HepG2 (cell line): ENCODE measurements around the gene ALDH16A1. TPM values are rescaled to one million over a fixed set of nuclear protein-coding genes. Genes with fewer than 3 reads are reported as not detected.

Experiments used
- ARNTL ChIP-seq: sonication (generic); formaldehyde crosslinking; IDR thresholded peaks from 2 replicates; pipeline ENCODE4 v1.4.0; 2020; ENCODE audit warnings: mild to moderate bottlenecking, missing genetic modification reagents
- FOSL2 ChIP-seq: sonication (generic); formaldehyde crosslinking; IDR thresholded peaks from 2 replicates; pipeline ENCODE4 v1.4.0; 2020; ENCODE audit warnings: missing genetic modification reagents
- HOXD1 ChIP-seq: sonication (generic); formaldehyde crosslinking; IDR thresholded peaks from 2 replicates; pipeline ENCODE4 v1.5.0; 2020; ENCODE audit warnings: missing genetic modification reagents
- KMT2B ChIP-seq: IDR thresholded peaks from 2 replicates; pipeline ENCODE4 v1.6.1; 2016; ENCODE audit warnings: missing genetic modification reagents, missing compliant biosample characterization
- PITX1 ChIP-seq: sonication (generic); formaldehyde crosslinking; IDR thresholded peaks from 2 replicates; pipeline ENCODE4 v1.5.1; 2020; ENCODE audit warnings: mild to moderate bottlenecking, missing genetic modification reagents
- POGZ ChIP-seq: sonication (generic); formaldehyde crosslinking; IDR thresholded peaks from 2 replicates; pipeline ENCODE4 v1.4.0; 2020; ENCODE audit warnings: mild to moderate bottlenecking, missing genetic modification reagents
- POLR2G ChIP-seq: fragments of 200-400 bp; formaldehyde crosslinking; IDR thresholded peaks from 2 replicates; pipeline ENCODE4 v1.6.1; 2018; ENCODE audit warnings: mild to moderate bottlenecking, low read depth, low read length, moderate library complexity
- SNAI1 ChIP-seq: sonication (generic); formaldehyde crosslinking; IDR thresholded peaks from 2 replicates; pipeline ENCODE4 v1.5.0; 2020; ENCODE audit warnings: mild to moderate bottlenecking, missing genetic modification reagents, borderline replicate concordance
- TMF1 ChIP-seq: sonication (generic); formaldehyde crosslinking; IDR thresholded peaks from 2 replicates; pipeline ENCODE4 v1.8.1; 2022; ENCODE audit warnings: low read depth, missing genetic modification reagents
- TP53 ChIP-seq: sonication (generic); formaldehyde crosslinking; conservative IDR thresholded peaks from 2 replicates; pipeline ENCODE4 v1.4.0; 2020; ENCODE audit warnings: missing genetic modification reagents
- ZBTB21 ChIP-seq: sonication (generic); formaldehyde crosslinking; IDR thresholded peaks from 2 replicates; pipeline ENCODE4 v1.4.0; 2020; ENCODE audit warnings: missing genetic modification reagents
- ZFX ChIP-seq: sonication (generic); formaldehyde crosslinking; IDR thresholded peaks from 2 replicates; pipeline ENCODE4 v1.4.0; 2020; ENCODE audit warnings: mild to moderate bottlenecking, low read depth, missing genetic modification reagents, moderate library complexity
- ZFYVE20 ChIP-seq: sonication (generic); formaldehyde crosslinking; IDR thresholded peaks from 2 replicates; pipeline ENCODE4 v1.8.0; 2023; ENCODE audit warnings: low read depth, mild to moderate bottlenecking, moderate library complexity, missing genetic modification reagents, borderline replicate concordance
- ZNF230 ChIP-seq: sonication (generic); formaldehyde crosslinking; IDR thresholded peaks from 2 replicates; pipeline ENCODE4 v1.4.0; 2020; ENCODE audit warnings: mild to moderate bottlenecking, missing genetic modification reagents
- ZNF276 ChIP-seq: sonication (generic); formaldehyde crosslinking; IDR thresholded peaks from 2 replicates; pipeline ENCODE4 v1.4.0; 2020; ENCODE audit warnings: mild to moderate bottlenecking, low read depth, missing genetic modification reagents
- ZNF546 ChIP-seq: sonication (generic); formaldehyde crosslinking; conservative IDR thresholded peaks from 2 replicates; pipeline ENCODE4 v1.8.1; 2023; ENCODE audit warnings: mild to moderate bottlenecking, missing genetic modification reagents
- polyA plus RNA-seq, 8 experiments: library from polyadenylated mRNA; depleted of rRNA in 3 of 8; stranded (reverse) in 7 of 8; unstranded in 1 of 8; fragments of >200 nt; fragmentation: Illumina TruSeq in 4 of 8; extraction: Trizol in 4 of 8; gene quantifications; 2 replicates each; pipeline versions ENCODE4 v1.2.1 to v1.2.3, GENCODE V29; 2011 to 2016; ENCODE audit warnings: low read depth in 4 of 8, missing spikeins in 1 of 8, mixed read lengths in 1 of 8; ENCODE audit not compliant: insufficient read depth in 1 of 8
- total RNA-seq, 5 experiments: library from RNA; depleted of rRNA; stranded (reverse); fragments of >200 nt; fragmentation: Illumina TruSeq; extraction: Trizol; gene quantifications; 2 replicates each; pipeline ENCODE4 v1.2.3, GENCODE V29; 2016; ENCODE audit warnings: low read depth in 1 of 5
- TF ChIP-seq, protein P1 (sequence below): sonication (generic); formaldehyde crosslinking; IDR thresholded peaks from 2 replicates; pipeline ENCODE4 v1.9.0; 2022; ENCODE audit warnings: low read depth, missing genetic modification reagents
- TF ChIP-seq, protein P2 (sequence below): sonication (generic); formaldehyde crosslinking; IDR thresholded peaks from 2 replicates; pipeline ENCODE4 v1.4.0; 2020; ENCODE audit warnings: missing genetic modification reagents
- TF ChIP-seq, protein P3 (sequence below): sonication (generic); formaldehyde crosslinking; IDR thresholded peaks from 2 replicates; pipeline ENCODE4 v1.5.0; 2020; ENCODE audit warnings: missing genetic modification reagents, mild to moderate bottlenecking, borderline replicate concordance
- TF ChIP-seq, protein P4 (sequence below): sonication (generic); formaldehyde crosslinking; IDR thresholded peaks from 2 replicates; pipeline ENCODE4 v1.8.0; 2022; ENCODE audit warnings: low read depth, missing genetic modification reagents

Gene ALDH16A1
- total and polyA plus RNA-seq, 2 of the 13 experiments (the other 11 are each of a cell fraction or from before 2014, with no cell fraction given) = 8.4 to 34.9 TPM

DNA sequence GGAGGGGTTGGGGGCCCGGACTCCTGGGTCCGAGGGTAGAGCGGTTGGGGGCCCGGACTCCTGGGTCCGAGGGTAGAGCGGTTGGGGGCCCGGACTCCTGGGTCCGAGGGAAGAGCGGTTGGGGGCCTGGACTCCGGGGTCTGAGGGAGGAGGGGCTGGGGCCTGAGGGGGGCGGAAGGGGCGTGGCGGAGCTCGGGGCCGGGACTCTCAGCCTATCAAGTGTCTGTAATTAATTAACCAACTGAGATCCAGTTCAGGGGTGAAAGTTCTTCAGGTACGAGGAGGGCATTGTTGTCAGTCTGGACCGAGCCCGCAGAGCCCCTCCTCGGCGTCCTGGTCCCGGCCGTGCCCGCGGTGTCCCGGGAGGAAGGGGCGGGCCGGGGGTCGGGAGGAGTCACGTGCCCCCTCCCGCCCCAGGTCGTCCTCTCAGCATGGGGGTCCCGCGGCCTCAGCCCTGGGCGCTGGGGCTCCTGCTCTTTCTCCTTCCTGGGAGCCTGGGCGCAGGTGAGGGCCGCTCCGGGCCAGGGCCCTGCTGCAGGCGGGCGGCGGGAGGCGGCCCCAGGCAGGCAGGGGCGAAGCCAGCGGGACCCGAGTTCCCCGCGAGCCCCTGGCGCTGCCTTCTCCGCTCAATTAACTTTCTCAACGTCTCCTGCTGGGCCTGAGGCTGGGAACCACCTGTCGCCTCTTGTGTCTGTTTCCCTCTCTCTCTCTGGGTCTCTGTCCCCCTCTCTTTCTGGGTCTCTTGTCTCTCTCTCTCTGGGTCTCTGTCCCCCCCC, 60.1 kb downstream of the ALDH16A1 start (continued):
- TF ChIP-seq, protein P1, sequence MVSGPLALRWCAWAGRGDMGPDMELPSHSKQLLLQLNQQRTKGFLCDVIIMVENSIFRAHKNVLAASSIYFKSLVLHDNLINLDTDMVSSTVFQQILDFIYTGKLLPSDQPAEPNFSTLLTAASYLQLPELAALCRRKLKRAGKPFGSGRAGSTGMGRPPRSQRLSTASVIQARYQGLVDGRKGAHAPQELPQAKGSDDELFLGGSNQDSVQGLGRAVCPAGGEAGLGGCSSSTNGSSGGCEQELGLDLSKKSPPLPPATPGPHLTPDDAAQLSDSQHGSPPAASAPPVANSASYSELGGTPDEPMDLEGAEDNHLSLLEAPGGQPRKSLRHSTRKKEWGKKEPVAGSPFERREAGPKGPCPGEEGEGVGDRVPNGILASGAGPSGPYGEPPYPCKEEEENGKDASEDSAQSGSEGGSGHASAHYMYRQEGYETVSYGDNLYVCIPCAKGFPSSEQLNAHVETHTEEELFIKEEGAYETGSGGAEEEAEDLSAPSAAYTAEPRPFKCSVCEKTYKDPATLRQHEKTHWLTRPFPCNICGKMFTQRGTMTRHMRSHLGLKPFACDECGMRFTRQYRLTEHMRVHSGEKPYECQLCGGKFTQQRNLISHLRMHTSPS (CRISPR knock-in tag) = no peak
- TF ChIP-seq ZNF230 (CRISPR knock-in tag) (0 out of 2 replicates have a peak, but pooled peaks have one; percentile 28), KMT2B (0 out of 2 replicates have a peak, but pooled peaks have one; percentile 31), FOSL2 (CRISPR knock-in tag) (no peak), TP53 (CRISPR knock-in tag) (no peak), HOXD1 (no peak), ZFX (peak; percentile 82), POGZ (CRISPR knock-in tag) (no peak), ZBTB21 (CRISPR knock-in tag) (no peak), ZNF546 (CRISPR knock-in tag) (no peak; the same call in 1 of the 2 replicates), POLR2G (peak; percentile 86), ZNF276 (no peak), ZFYVE20 (CRISPR knock-in tag) (no peak), SNAI1 (peak; percentile 53; the same call in 1 of the 2 replicates), TMF1 (CRISPR knock-in tag) (peak; percentile 28; the same call in 1 of the 2 replicates), ARNTL (CRISPR knock-in tag) (peak; percentile 16; the same call in 1 of the 2 replicates), PITX1 (CRISPR knock-in tag) (peak; percentile 68; the same call in 1 of the 2 replicates)
- TF ChIP-seq, protein P2, sequence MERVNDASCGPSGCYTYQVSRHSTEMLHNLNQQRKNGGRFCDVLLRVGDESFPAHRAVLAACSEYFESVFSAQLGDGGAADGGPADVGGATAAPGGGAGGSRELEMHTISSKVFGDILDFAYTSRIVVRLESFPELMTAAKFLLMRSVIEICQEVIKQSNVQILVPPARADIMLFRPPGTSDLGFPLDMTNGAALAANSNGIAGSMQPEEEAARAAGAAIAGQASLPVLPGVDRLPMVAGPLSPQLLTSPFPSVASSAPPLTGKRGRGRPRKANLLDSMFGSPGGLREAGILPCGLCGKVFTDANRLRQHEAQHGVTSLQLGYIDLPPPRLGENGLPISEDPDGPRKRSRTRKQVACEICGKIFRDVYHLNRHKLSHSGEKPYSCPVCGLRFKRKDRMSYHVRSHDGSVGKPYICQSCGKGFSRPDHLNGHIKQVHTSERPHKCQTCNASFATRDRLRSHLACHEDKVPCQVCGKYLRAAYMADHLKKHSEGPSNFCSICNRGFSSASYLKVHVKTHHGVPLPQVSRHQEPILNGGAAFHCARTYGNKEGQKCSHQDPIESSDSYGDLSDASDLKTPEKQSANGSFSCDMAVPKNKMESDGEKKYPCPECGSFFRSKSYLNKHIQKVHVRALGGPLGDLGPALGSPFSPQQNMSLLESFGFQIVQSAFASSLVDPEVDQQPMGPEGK (CRISPR knock-in tag) = peak; percentile 96
- TF ChIP-seq, protein P3, sequence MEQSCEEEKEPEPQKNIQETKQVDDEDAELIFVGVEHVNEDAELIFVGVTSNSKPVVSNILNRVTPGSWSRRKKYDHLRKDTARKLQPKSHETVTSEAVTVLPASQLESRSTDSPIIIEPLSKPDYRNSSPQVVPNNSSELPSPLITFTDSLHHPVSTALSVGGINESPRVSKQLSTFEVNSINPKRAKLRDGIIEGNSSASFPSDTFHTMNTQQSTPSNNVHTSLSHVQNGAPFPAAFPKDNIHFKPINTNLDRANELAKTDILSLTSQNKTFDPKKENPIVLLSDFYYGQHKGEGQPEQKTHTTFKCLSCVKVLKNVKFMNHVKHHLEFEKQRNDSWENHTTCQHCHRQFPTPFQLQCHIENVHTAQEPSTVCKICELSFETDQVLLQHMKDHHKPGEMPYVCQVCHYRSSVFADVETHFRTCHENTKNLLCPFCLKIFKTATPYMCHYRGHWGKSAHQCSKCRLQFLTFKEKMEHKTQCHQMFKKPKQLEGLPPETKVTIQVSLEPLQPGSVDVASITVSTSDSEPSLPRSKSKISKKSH (CRISPR knock-in tag) = no peak
- TF ChIP-seq, protein P4, sequence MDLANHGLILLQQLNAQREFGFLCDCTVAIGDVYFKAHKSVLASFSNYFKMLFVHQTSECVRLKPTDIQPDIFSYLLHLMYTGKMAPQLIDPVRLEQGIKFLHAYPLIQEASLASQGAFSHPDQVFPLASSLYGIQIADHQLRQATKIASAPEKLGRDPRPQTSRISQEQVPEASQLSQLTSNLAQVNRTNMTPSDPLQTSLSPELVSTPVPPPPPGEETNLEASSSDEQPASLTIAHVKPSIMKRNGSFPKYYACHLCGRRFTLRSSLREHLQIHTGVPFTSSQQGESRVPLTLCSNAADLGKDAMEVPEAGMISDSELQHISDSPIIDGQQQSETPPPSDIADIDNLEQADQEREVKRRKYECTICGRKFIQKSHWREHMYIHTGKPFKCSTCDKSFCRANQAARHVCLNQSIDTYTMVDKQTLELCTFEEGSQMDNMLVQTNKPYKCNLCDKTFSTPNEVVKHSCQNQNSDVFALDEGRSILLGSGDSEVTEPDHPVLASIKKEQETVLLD (CRISPR knock-in tag) = peak; percentile 63; the same call in 1 of the 2 replicates
